Measurements from ENCODE around the gene SLC22A14. TPM values are rescaled to one million over a fixed set of nuclear protein-coding genes. Genes with fewer than 3 reads are reported as not detected.

The SLC22A14 gene
- total RNA-seq, 1 experiment from 2014 or later = 0.22 TPM

DNA sequence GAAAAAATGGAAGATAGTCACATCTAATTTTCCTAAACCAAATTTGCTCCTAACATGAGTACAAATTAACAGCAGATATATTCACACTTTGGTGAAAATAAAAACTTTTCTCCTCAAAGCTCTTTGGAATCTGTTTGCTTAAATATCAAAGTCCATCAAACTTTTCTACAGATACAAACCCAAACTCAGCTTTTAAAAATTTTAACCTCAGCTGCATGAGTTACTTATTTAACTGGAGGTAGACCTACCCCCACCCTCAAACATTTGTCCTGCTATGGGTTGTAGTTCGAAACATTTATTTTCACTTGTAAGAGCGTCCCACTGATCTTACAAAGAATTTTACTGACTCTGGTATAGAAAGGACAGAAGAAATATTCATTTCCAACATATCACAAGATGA is 55.6 kb downstream of the SLC22A14 start (continued):
- no peak for TF ChIP-seq ZBTB33 (IDR thresholded peaks at IDR 0.05; ENCODE audit: extremely low read depth, insufficient replicate concordance, low read length)

DNA sequence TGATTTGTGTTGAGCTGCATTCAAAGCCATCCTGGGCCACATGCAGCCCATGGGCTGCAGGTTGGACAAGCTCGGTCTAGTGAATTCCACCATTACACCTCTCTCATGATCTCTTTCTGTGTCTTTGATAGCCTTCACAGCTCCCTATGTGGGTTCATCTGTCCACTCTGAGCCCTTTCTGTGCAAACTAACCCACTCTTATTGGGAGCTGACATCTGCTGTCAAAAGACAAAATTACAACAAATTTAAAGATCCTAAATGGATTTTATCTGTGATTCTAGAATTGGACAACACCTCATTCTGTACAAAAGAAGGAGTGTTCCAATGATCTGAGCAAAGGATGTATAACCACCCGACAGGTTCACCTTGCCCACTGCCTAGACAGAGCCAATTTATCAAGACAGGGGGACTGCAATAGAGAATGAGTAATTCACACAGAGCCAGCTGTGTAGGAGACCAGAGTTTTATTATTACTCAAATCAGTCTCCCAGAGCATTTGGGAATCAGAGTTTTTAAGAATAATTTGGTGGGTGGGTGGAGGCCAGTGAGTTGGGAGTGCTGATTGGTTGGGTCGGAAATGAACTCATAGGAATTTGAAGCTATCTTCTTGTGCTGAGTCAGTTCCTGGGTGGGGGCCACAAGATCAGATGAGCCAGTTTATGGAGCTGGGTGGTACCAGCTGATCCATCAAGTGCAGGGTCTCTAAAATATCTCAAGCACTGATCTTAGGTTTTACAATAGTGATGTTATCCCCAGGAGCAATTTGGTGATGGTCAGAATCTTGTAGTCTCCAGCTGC is 61.9 kb downstream of the SLC22A14 start:
- Histone ChIP-seq H3K4me3 (replicated peaks in 1 of 2; ENCODE audit: low read depth in 1 of 2, low read length in 2 of 2) (no peak overlapping the region), H3K79me2 (ENCODE audit: insufficient read depth, low read length) (peaks cover 21% of the 10 kb centered on the region; the same call in 1 of the 2 replicates), H3K9me2 (ENCODE audit: insufficient read depth) (no peaks in the 10 kb centered on the region), H3K4me2 (ENCODE audit: low read length) (no peak overlapping the region), H3K27me3 (ENCODE audit: insufficient read depth, low read length) (no peaks in the 10 kb centered on the region), H3K9me3 (ENCODE audit: control insufficient read depth in 1 of 2, insufficient read depth in 1 of 2, low read depth in 1 of 2, low read length in 2 of 2) (no peaks in the 10 kb centered on the region), H3K36me3 (ENCODE audit: control insufficient read depth in 1 of 2, insufficient read depth in 2 of 2, low read length in 2 of 2) (peaks cover 0 to 8% of the 10 kb centered on the region in 2 experiments; a peak in 1 of 4 replicates), H3K4me1 (ENCODE audit: control insufficient read depth in 1 of 2, insufficient read depth in 2 of 2, low read length in 2 of 2) (peaks cover 0 to 23% of the 10 kb centered on the region in 2 experiments; a peak in 2 of 4 replicates), H2AFZ (ENCODE audit: low read depth, low read length, poor library complexity, severe bottlenecking) (no peak overlapping the region), H4K20me1 (ENCODE audit: insufficient read depth) (no peaks in the 10 kb centered on the region), H3K9ac (ENCODE audit: low read length) (no peak overlapping the region), H3K27ac (ENCODE audit: low read depth, low read length) (no peak overlapping the region)
- ATAC-seq (no peak), DNase-seq (ENCODE audit: low read depth, low spot score) (no peak)
- CTCF ChIA-PET = interaction anchor here (0.9 to 1.7 kb wide), 4 partner anchors 12 to 340 kb away, joined by 3 to 5 read pairs (median 4); no protein-coding TSS in a partner anchor
- no TSS peak for BruUV-seq (replicated peaks)
- RAD21 ChIA-PET (ENCODE audit: low non-redundant PET in 1 of 2, low total read pairs in 2 of 2, uncharacterized antibody in 2 of 2, unreplicated experiment in 2 of 2) = no interaction called here
- TF ChIP-seq MAX (IDR thresholded peaks at IDR 0.05) (no peak), CEBPB (IDR thresholded peaks at IDR 0.05; ENCODE audit: low read depth) (no peak), RAD21 (IDR thresholded peaks at IDR 0.05; ENCODE audit: low read depth) (peak; percentile 57), YY1 (IDR thresholded peaks at IDR 0.05; ENCODE audit: extremely low read depth, insufficient replicate concordance, low read depth, low read length) (no peak), SRF (IDR thresholded peaks at IDR 0.05; ENCODE audit: low read depth) (no peak), ZNF274 (IDR thresholded peaks at IDR 0.05; ENCODE audit: low read depth, low read length) (no peak), EGR1 (IDR thresholded peaks at IDR 0.05; ENCODE audit: low read depth) (no peak), JUND (IDR thresholded peaks at IDR 0.05) (no peak), CTCF (IDR thresholded peaks at IDR 0.05 in 2 of 3, conservative IDR thresholded peaks at IDR 0.05 in 1 of 3; ENCODE audit: borderline replicate concordance in 1 of 3, insufficient read depth in 1 of 3, low read depth in 2 of 3, low read length in 2 of 3) (peak in 1 of 3 experiments; percentile 40; a peak in 1 of 6 replicates), POLR2AphosphoS5 (IDR thresholded peaks at IDR 0.05; ENCODE audit: low read depth, low read length) (no peak)
- intact Hi-C loops (cut with micrococcal nuclease) = loop anchor here (10.0 kb wide), 1 partner anchor 369 kb away; no protein-coding TSS in a partner anchor
- POLR2A ChIA-PET = interaction anchor here (0.5 kb wide), 1 partner anchor 308 kb away, joined by 3 read pairs; no protein-coding TSS in a partner anchor
